NCI-H1092 (cell line): ENCODE data around the gene DROSHA.

Experiments used
- DNase-seq: peaks from one replicate; lab custom pipeline; 2025; lab: John Stamatoyannopoulos, UW

DROSHA gene

DNA sequence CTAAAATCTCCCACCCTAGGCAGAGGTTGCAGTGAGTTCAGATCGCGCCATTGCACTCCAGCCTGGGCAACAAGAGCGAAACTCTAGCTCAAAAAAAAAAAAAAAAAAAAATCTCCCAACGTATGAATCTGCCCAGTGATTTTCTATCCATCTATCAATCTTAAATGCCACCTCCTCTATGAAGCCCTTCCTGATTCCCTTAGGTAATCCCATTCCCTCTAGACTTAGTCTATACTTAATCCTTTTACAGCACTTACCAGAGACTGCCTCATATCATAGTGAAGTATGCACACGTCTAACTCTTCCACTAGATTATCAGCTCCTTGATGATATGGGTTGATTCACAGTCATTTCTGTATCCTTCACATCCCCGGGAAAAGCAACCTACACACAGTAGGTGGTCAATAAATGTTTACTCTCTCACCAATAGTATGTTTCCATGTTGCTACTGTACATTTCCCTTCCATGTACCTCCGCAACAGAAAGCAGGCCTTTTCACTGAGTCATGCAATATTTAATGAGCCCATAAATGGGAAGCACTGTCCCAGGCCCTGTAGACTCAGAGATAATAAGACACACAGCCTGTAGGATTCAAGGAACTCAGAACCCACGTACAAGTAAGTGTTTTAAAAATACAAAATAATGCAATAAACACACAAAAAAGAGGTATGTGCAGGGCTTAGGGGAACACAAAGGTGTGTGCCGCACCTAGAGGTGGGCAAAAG, 1.2 kb downstream of the DROSHA start:
- no peak for DNase-seq

- DNase-seq, result no peak
These were observed 8.9 kb downstream of the DROSHA start for GRCh38 chr5:31523041-31523440.

DNA sequence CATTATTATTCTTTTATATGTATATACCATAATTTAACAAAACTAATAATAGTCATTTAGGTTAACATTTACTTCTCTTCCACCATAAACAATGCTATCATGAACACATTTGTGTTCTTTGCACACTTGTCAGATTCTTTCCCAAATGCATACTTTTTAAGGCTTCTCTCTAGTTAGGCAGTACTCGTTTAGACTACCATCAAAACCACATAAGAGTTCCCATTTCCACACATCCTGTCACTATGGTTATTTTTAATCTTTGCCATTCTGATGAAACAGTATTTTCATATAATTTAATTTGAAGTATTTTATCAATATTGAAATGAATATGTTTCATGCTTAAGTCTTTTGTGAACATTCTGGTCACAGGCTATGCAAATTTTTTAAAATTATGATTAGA, 15.1 kb downstream of the DROSHA start:
- no peak for DNase-seq

DNA sequence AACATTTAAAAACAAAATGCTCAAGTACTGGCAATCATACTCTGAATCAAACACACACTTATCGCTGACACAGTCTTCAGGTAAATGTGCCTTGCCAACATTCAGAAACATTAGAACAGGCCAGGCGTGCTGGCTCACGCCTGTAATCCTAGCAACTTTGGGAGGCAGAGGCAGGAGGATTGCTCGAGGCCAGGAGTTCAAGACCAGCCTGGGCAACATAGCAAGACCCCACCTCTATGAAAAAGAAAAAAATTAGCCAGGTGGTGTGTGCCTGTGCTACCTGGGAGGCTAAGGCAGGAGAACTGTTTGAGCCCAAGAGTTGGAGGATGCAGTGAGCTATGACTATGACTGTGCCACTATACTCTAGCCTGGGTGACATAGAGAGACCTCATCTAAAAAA, 20.6 kb downstream of the DROSHA start:
- DNase-seq, result no peak

- no peak for DNase-seq
These were observed 27.4 kb downstream of the DROSHA start for GRCh38 chr5:31504529-31504928.

DNA sequence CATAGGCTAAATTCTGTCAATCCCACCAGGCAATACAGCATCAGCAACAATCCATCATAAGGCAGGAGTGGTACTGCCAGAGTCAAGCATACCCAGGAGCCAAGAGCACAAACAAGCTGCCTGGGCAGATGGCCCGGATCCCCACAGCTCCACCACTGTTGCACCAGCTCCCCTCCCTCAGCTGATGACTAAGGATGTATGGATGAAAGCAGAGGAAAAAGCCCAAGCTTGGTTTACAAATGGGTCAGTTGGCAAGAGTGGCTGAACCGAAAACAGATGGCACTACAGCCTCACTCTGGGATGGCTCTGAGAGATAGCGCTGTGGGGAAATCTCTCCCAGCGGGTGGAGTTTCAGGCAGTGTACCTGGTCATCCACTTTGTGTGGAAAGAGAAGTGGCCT, 29.4 kb downstream of the DROSHA start:
- DNase-seq, result no peak

DNA sequence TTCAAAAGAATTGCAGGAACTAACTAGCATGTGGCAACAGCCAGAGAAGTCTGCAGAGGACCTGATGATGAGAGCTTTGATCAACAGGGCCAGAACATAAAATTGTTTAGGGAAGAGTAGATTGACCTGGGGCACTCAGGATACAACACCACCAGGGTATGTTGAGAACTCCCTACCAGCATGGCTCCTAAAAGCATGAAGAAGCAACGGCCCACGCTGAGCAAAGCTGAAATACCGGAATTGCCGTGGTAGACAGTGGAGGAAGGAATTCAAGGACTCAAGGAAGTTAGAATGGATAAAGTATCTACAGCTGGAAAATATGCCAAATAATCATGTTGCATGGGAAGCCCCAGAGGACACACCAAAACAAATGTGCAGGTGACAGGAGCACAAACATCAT, 31.6 kb downstream of the DROSHA start:
- DNase-seq, result no peak

GRCh38 chr5:31496891-31497290, 35.0 kb downstream of the DROSHA start:
- no peak for DNase-seq

- DNase-seq, result no peak
These were observed 35.6 kb downstream of the DROSHA start for GRCh38 chr5:31496301-31496700.

GRCh38 chr5:31495336-31495735, 36.6 kb downstream of the DROSHA start:
- no peak for DNase-seq

- DNase-seq, result no peak
These were observed 39.0 kb downstream of the DROSHA start for GRCh38 chr5:31492869-31493268.

GRCh38 chr5:31487506-31487905, 44.4 kb downstream of the DROSHA start:
- DNase-seq, result no peak

DNA sequence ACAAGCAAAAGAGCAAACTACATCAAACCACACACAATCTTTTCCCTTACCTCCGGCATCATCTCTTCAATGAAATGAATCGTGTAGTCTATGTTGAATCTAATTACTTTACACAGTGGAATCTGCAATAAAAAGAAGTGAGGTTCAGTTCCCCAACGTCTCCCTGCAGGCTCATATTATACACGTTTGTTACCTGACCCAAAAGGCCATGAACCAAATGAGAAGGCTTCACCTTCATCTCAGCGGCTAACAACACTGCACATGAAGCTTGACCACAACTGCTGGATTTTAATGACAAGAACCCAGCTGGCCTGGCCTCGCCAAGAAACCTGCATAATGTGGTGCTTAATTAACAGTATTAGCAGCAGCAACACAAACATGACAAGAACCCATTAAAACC, 45.5 kb downstream of the DROSHA start:
- no peak for DNase-seq

GRCh38 chr5:31485376-31486207, 46.3 kb downstream of the DROSHA start:
- no peak for DNase-seq

DNA sequence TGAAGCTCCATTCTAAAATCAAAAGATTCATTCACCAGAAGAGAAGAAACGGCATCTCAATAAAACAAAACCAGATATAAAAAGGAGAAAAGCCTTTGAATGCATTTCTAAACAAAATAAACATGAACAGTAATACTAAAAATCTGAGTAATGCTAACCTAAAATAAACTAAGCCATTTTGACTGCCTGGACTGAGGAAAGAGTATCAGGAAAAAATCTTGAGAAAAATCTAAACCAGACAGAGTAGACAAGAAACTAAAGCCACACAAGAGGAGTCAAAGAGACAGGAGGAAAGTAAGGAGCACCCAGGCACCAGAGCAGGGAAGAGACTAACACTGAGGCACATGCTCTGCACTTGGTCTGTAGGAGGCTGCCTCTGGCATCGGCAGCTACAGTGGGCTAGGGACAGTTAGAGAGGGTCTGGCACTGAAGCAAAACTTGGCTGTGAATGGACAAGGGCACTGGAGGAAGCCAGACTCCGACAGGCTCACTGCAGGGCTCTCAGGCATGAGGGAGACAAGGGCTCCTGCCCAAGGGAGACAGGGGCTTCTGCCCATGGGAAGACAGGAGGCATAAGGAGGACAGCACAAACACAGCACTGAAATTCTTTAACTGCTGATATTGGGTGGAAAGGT, 50.2 kb downstream of the DROSHA start:
- DNase-seq, result no peak

GRCh38 chr5:31479706-31480105, 52.2 kb downstream of the DROSHA start:
- DNase-seq, result no peak

- no peak for DNase-seq
These were observed 53.0 kb downstream of the DROSHA start for GRCh38 chr5:31478901-31479300.

DNA sequence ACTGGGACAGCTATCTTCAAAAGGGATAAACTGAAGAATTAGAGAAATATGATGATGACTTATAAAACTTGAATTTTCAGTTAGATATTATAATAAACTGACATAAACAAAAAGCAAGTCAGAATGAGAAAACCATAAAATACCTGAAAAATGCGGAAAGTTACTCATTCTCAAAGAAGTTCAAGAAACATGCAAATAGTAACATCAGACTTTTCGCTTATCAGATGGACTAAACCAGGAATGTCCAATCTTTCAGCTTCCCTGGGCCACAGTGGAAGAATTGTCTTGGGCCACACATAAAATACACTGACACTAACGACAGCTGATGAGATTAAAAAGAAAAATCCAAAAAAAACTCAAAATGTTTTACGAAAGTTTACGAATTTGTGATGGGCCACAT, 53.9 kb downstream of the DROSHA start:
- DNase-seq, result no peak

DNA sequence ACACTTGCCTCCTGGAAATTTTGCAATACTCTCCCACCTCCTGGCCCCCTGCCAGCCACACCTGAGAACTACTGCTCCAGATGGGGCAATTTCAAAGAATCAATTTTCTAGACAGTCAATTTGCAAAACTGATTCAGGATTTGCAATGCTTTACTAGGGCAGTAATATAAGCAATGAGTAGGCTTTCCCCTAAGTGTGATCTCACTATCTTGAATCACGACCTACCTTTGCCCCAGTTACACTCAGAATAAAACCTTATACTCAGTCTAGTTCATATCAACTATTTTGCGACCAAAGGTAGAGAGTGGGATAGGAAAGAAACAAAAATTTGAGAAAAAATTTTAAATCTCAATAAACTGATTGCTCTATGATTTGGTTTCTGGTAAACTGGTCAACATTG, 54.4 kb downstream of the DROSHA start:
- no peak for DNase-seq

DNA sequence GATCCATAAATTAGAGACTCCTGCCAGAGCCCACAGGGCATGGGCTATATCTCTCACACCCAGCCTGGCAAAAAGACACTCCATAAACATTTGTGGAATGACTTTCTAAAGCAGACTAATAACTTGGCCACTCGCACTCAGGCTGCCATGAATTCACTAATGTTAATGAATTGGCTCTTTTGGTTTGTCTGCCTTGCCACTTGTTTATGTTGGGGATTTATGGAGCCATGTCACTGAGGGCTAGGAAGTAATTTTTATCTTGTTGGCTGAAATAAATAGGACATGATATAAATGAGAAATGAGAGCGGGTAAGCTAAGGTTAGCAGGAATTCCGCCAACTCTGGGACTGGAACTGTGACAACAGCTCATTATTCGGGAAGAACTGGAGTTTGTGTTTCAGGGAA, 55.2 kb downstream of the DROSHA start:
- no peak for DNase-seq

- DNase-seq, result no peak
These were observed 60.0 kb downstream of the DROSHA start for GRCh38 chr5:31471916-31472315.

DNA sequence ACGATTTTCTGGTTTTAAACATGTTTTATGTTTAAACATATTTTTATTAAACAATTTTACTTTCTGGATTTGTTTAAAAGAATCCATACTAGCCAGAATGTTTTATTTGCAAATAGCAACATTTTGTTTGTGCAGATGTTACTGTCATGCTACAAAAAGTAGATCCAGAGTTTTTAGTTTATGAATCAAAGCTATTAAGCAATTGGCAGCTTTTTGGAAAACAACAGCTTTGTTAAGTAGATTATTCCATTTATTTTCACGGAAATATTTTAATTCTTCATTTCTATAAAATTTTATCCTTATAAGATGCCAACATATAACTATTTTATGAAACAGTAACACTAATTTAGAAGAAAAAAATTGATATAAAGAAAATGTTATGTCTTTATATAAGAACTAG, 60.9 kb downstream of the DROSHA start:
- DNase-seq, result no peak

GRCh38 chr5:31470608-31471007, 61.3 kb downstream of the DROSHA start:
- DNase-seq, result no peak
